H1 (cell line): ENCODE measurements around the gene STAMBP. TPM values are rescaled to one million over a fixed set of nuclear protein-coding genes. Genes with fewer than 3 reads are reported as not detected.

Experiments
- CHD7 ChIP-seq: fragments of 300-600 bp; sonication (generic); IDR thresholded peaks from 2 replicates; pipeline ENCODE4 v1.7.1; 2012; ENCODE audit warnings: low read length, moderate library complexity, mild to moderate bottlenecking, inconsistent platforms; ENCODE audit not compliant: insufficient replicate concordance
- GABPA ChIP-seq: IDR thresholded peaks from 2 replicates; pipeline ENCODE4 v1.6.1; 2011; ENCODE audit warnings: mild to moderate bottlenecking, low read length, moderate library complexity, borderline replicate concordance; ENCODE audit not compliant: insufficient read depth
- KDM1A ChIP-seq: fragments of 200-600, 300-600 bp; sonication (generic); IDR thresholded peaks from 2 replicates; pipeline ENCODE4 v1.7.1; 2016; ENCODE audit warnings: mild to moderate bottlenecking, low read length, borderline replicate concordance
- KDM4A ChIP-seq: IDR thresholded peaks from one replicate; pipeline ENCODE4 v1.7.1; 2012; ENCODE audit warnings: low read depth, mild to moderate bottlenecking, moderate library complexity, low read length, inconsistent platforms; ENCODE audit not compliant: severe bottlenecking
- KDM5A ChIP-seq: fragments of 200-600 bp; IDR thresholded peaks from 2 replicates; pipeline ENCODE4 v1.7.1; 2012; ENCODE audit warnings: mild to moderate bottlenecking, low read length, inconsistent platforms, mixed read lengths
- MAX ChIP-seq: IDR thresholded peaks from 2 replicates; pipeline ENCODE4 v1.6.1; 2012; ENCODE audit warnings: inconsistent platforms
- POLR2A ChIP-seq, 2 experiments: IDR thresholded peaks; 1 replicate in 1 of 2; 2 replicates in 1 of 2; pipeline ENCODE4 v1.6.1; 2011; ENCODE audit warnings: low read depth in 2 of 2, low read length in 2 of 2, mild to moderate bottlenecking in 2 of 2; ENCODE audit errors: control extremely low read depth in 1 of 2
- SAP30 ChIP-seq: fragments of 300-600 bp; sonication (generic); IDR thresholded peaks from 2 replicates; pipeline ENCODE4 v1.7.1; 2012; ENCODE audit warnings: low read length, moderate library complexity, mild to moderate bottlenecking, inconsistent platforms; ENCODE audit not compliant: insufficient read depth, insufficient replicate concordance
- SIRT6 ChIP-seq: IDR thresholded peaks from one replicate; pipeline ENCODE4 v1.7.1; 2012; ENCODE audit warnings: low read length, inconsistent platforms
- SIX5 ChIP-seq: IDR thresholded peaks from 2 replicates; pipeline ENCODE4 v1.6.1; 2011; ENCODE audit warnings: mild to moderate bottlenecking, low read depth, low read length
- TBP ChIP-seq: IDR thresholded peaks from 2 replicates; pipeline ENCODE4 v1.6.1; 2011; ENCODE audit warnings: low read depth, low read length, improper control_type of control experiment
- TEAD4 ChIP-seq: IDR thresholded peaks from 2 replicates; pipeline ENCODE4 v1.6.1; 2012; ENCODE audit warnings: low read depth, low read length, inconsistent platforms, mixed read lengths
- ZNF274 ChIP-seq: IDR thresholded peaks from 2 replicates; pipeline ENCODE4 v1.7.0; 2012; ENCODE audit warnings: low read length, borderline replicate concordance; ENCODE audit errors: extremely low read depth
- polyA plus RNA-seq, 7 experiments: library from polyadenylated mRNA; depleted of rRNA in 3 of 7; stranded (reverse) in 5 of 7; unstranded in 2 of 7; fragments of >200 nt in 5 of 7; fragments of 200-250 nt in 2 of 7; gene quantifications; 1 replicate in 5 of 7; 2 replicates in 1 of 7; 4 replicates in 1 of 7; pipeline versions ENCODE4 v1.2.1 to v1.2.3, GENCODE V29; 2011 to 2013; ENCODE audit warnings: missing spikeins in 2 of 7, mixed read lengths in 2 of 7
- total RNA-seq: library from RNA; stranded (reverse); fragmentation: NEBNext Ultra II Directional; extraction: Animal tissue kit (Norgen Biotek cat#: 25700); gene quantifications from 2 replicates; pipeline ENCODE4 v1.2.1, GENCODE V29; 2021

Gene STAMBP
- total and polyA plus RNA-seq, 2 of the 8 experiments (the other 6 are each of a cell fraction or from before 2014, with no cell fraction given) = 35.8 to 49.7 TPM

GRCh38 chr2:73889206-73889605 lies 60.4 kb downstream of the STAMBP start (continued):
- TF ChIP-seq CHD7 = no peak
- no peak for TF ChIP-seq GABPA
- no peak for TF ChIP-seq KDM5A
- no peak for TF ChIP-seq TEAD4
- TF ChIP-seq SIRT6 = no peak
- TF ChIP-seq TBP = no peak
- TF ChIP-seq SAP30 = no peak
- no peak for TF ChIP-seq KDM4A
- TF ChIP-seq POLR2A (IDR thresholded peaks at IDR 0.05; ENCODE audit: control extremely low read depth in 1 of 2, low read depth in 2 of 2, low read length in 2 of 2) = no peak
- no peak for TF ChIP-seq SIX5
- no peak for TF ChIP-seq MAX
- no peak for TF ChIP-seq KDM1A
- no peak for TF ChIP-seq ZNF274
